HG03060 (cell line): ENCODE data around the gene OR10G2.
"Not testable (repeated sequence)": the region's sequence is repeated elsewhere in the genome, so short reads cannot be mapped to it uniquely, and the experiment has no call there.

Experiments
- ATAC-seq: cut with Tn5 transposase; IDR thresholded peaks from one replicate; pipeline ENCODE4 v1.9.1; 2021; ENCODE audit warnings: low read depth, moderate number of reproducible peaks; ENCODE audit not compliant: unreplicated experiment

The OR10G2 gene

GRCh38 chr14:21634840-21635239, at the start of gene OR10G2:
Gene OR10G2, minus strand, starts transcription at chr14:21634940. Its CDS starts 98 bp downstream, at chr14:21634842.
- ATAC-seq = no peak

GRCh38 chr14:21680072-21680471, 45.3 kb upstream of the OR10G2 start:
- no peak for ATAC-seq

- no peak for ATAC-seq
These were observed 40.8 kb upstream of the OR10G2 start for GRCh38 chr14:21675566-21675965.

- ATAC-seq = no peak
These were observed 39.0 kb upstream of the OR10G2 start, which contains the start of gene OR4E1 for GRCh38 chr14:21673718-21674117. Gene OR4E1, minus strand, starts transcription at chr14:21673818. Its CDS starts 2,883 bp downstream, at chr14:21670935.

GRCh38 chr14:21672116-21672515, 37.4 kb upstream of the OR10G2 start:
- no peak for ATAC-seq

GRCh38 chr14:21671371-21671770, 36.6 kb upstream of the OR10G2 start:
- no peak for ATAC-seq

- ATAC-seq = no peak
These were observed 34.5 kb upstream of the OR10G2 start for GRCh38 chr14:21669284-21669683.

- ATAC-seq = no peak
These were observed 33.6 kb upstream of the OR10G2 start for GRCh38 chr14:21668377-21668776.

- no peak for ATAC-seq
These were observed 22.2 kb upstream of the OR10G2 start for GRCh38 chr14:21656980-21657379.

- ATAC-seq = no peak
These were observed 19.5 kb upstream of the OR10G2 start for GRCh38 chr14:21654215-21654614.

GRCh38 chr14:21653331-21653885, 18.7 kb upstream of the OR10G2 start, which contains the start of gene OR4E2:
Gene OR4E2, plus strand, starts transcription at chr14:21653835. Its CDS starts 11,248 bp downstream, at chr14:21665083.
- no peak for ATAC-seq

GRCh38 chr14:21652209-21652808, 17.6 kb upstream of the OR10G2 start:
- no peak for ATAC-seq

- ATAC-seq = no peak
These were observed 12.6 kb upstream of the OR10G2 start for GRCh38 chr14:21647380-21647779.

GRCh38 chr14:21643407-21643806, 8.7 kb upstream of the OR10G2 start:
- ATAC-seq = no peak

- no peak for ATAC-seq
These were observed 7.9 kb upstream of the OR10G2 start for GRCh38 chr14:21642683-21643082.

GRCh38 chr14:21631084-21631483, 3.7 kb downstream of the OR10G2 start:
- no peak for ATAC-seq

- not testable (repeated sequence) for ATAC-seq
These were observed 4.2 kb downstream of the OR10G2 start for GRCh38 chr14:21630503-21630902.

- ATAC-seq = no peak
These were observed 8.1 kb downstream of the OR10G2 start for GRCh38 chr14:21626491-21627230.

- ATAC-seq = no peak
These were observed 17.1 kb downstream of the OR10G2 start for GRCh38 chr14:21617614-21618013.

- ATAC-seq = no peak
These were observed 20.5 kb downstream of the OR10G2 start for GRCh38 chr14:21614240-21614639.

GRCh38 chr14:21612324-21612723, 22.4 kb downstream of the OR10G2 start:
- no peak for ATAC-seq

GRCh38 chr14:21602181-21602580, 32.6 kb downstream of the OR10G2 start:
- not testable (repeated sequence) for ATAC-seq
